Omental fat pad (tissue), 4 donors: ENCODE results near the gene EIF5. TPM values are rescaled to one million over a fixed set of nuclear protein-coding genes. Genes with fewer than 3 reads are reported as not detected.

Source experiments
- ATAC-seq: fragments of 150-250 bp; one replicate; pipeline ENCODE4 v1.9.1; 2016; ENCODE audit warnings: mild to moderate bottlenecking, moderate library complexity; ENCODE audit not compliant: low FRiP score
- DNase-seq: peaks from one replicate; pipeline ENCODE4 v3.0.0-alpha.2; 2019; ENCODE audit warnings: low spot score
- total RNA-seq, 4 donors: library from RNA; depleted of rRNA; stranded (reverse); fragments of >200 nt; gene quantifications; one replicate each; pipeline ENCODE4 v1.1.0, GENCODE V29; 2016
- TF ChIP-seq, protein P1 (sequence below), 3 donors: fragments of 450-650 bp; IDR thresholded peaks; one replicate each; pipeline ENCODE4 v1.5.1; 2016 to 2017; ENCODE audit warnings: antibody characterized with exemption in 3 of 3, mild to moderate bottlenecking in 3 of 3, moderate library complexity in 2 of 3

The EIF5 gene
- total RNA-seq, 4 donors from 2014 or later: 157 to 399 (median 292) TPM

- TF ChIP-seq, protein P1, sequence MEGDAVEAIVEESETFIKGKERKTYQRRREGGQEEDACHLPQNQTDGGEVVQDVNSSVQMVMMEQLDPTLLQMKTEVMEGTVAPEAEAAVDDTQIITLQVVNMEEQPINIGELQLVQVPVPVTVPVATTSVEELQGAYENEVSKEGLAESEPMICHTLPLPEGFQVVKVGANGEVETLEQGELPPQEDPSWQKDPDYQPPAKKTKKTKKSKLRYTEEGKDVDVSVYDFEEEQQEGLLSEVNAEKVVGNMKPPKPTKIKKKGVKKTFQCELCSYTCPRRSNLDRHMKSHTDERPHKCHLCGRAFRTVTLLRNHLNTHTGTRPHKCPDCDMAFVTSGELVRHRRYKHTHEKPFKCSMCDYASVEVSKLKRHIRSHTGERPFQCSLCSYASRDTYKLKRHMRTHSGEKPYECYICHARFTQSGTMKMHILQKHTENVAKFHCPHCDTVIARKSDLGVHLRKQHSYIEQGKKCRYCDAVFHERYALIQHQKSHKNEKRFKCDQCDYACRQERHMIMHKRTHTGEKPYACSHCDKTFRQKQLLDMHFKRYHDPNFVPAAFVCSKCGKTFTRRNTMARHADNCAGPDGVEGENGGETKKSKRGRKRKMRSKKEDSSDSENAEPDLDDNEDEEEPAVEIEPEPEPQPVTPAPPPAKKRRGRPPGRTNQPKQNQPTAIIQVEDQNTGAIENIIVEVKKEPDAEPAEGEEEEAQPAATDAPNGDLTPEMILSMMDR (IDR thresholded peaks at IDR 0.05): no peak
- DNase-seq (no peak), ATAC-seq (peak; percentile 85)
Measured at GRCh38 chr14:103372552-103373304, 38.7 kb downstream of the EIF5 start.

DNA sequence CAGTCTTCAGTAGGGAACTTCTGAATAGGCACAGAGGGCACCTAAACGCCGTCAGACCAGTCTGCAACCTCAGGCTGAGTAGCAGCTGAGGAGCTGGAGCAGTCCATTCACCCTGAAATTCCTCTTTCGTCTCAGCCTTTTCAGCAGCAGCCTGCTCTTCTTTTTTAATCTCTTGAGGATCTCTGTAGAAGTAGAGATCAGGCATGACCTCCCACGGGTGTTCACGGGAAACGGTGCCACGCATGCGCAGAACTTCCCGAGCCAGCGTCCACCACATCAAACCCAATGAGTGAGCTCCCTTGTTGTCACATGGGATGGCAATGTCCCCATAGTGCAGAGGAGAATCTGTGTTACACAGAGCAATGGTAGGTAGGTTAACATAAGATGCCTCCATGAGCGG, 40.1 kb downstream of the EIF5 start:
- TF ChIP-seq, protein P1 (IDR thresholded peaks at IDR 0.05): no peak
- ATAC-seq: no peak
- no peak for DNase-seq

DNA sequence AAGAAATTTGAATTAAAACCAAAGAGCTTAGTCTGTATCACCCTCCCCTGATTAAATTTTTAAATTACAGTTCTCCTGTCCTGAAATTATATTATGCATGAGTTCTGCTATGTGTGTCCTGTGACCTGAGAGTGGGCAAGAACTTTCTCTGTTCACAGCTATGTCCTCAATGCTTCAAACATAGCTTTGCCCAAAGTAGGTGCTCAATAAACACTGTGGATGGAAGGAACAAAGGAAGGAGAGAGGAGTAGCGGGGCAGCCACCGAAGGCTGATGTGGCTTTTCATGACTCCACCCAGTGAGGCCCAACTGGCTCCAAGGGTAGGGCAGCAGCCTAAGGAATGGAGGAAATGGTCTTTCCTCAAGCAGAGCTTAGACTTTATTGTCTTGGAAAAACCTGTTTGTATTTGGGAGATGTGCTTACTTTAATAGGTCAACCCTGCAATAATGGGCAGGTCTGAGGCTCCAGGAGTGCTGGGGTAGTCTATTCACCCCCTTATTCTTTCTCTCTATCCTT, 43.5 kb downstream of the EIF5 start:
- TF ChIP-seq, protein P1 (IDR thresholded peaks at IDR 0.05): no peak
- DNase-seq (no peak), ATAC-seq (no peak)

DNA sequence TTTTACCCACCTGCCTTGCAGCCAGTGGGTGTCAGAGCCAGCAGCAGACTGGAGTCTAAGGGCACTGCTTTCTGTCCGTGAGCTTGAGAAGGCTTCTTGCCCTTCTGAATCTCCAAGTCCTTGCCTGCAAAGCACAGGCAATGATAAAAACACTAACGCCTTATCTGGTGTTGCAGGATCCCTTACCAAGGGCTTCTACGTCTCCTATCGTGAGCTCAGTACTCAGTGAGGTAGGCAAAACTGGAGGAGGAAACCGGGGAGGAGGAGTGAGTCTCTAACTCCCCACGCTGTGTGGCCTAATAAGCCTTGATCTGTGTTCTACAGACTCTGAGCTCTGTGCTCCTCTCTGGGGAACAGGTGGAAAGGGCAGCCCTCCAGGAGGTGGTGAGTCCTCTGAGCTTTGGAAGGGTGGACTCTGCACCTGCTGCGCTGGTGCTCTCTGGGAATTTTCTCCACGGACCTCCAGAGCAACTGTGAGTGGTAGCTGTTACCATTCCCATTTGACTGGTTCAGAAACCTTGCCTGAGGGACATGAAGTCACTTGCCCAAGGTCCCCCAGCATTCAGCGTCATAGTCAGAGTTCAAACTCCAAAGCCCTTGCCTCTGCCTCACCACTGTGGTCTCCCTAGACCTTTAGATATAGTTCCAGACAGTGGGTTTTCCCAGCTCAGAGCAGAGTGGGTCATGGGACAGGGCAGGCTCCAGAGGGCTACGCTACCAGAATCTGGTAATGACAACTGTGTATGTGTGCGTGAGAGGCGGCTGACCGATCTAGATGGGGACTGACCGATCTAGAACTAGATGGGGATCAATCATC, 44.2 kb downstream of the EIF5 start:
- ATAC-seq (peak; percentile 53), DNase-seq (no peak)
- TF ChIP-seq, protein P1 (IDR thresholded peaks at IDR 0.05): no peak

- ATAC-seq (no peak), DNase-seq (no peak)
- TF ChIP-seq, protein P1 (IDR thresholded peaks at IDR 0.05): no peak
Measured at GRCh38 chr14:103380719-103381377, 46.8 kb downstream of the EIF5 start.

DNA sequence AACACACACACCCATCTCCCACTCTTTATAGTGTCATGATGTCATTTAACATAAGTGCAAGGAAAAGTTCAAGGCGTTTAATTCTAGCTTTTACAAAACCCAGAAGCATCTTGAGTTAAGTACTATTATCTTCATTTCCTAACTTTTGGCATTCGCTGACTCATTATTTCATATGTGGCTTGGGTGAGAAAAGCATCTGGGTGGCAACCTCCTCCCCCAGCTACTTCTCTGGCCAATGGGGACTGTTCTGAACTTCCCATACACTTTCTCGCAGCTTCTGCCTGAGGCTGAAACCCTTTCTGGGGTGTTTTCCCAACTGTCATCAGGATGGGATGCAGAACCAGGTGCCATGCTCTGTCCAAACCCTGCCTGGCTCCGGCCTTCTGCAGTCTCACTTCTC, 48.3 kb downstream of the EIF5 start:
- DNase-seq (no peak), ATAC-seq (no peak)
- TF ChIP-seq, protein P1 (IDR thresholded peaks at IDR 0.05): no peak
